ENCODE measurements around the gene RRP1B. TPM values are rescaled to one million over a fixed set of nuclear protein-coding genes. Genes with fewer than 3 reads are reported as not detected.
A peak's percentile ranks its signal among the peaks of the same experiment; 100 is the strongest.

The RRP1B gene
- total RNA-seq, 1 experiment from 2014 or later: 26.3 TPM

- Histone ChIP-seq H3K4me1 (replicated peaks; ENCODE audit: insufficient read depth) (no peaks in the 10 kb centered on the region), H3F3A (ENCODE audit: insufficient read depth, low read depth) (no peaks in the 10 kb centered on the region), H3K27me3 (ENCODE audit: insufficient read depth, low read depth) (no peaks in the 10 kb centered on the region), H3K79me2 (ENCODE audit: low read depth) (no peaks in the 10 kb centered on the region), H3K9me3 (ENCODE audit: insufficient read depth, low read depth) (no peaks in the 10 kb centered on the region), H3K4me3 (no peak overlapping the region), H3K36me3 (ENCODE audit: low read depth) (peaks cover 5% of the 10 kb centered on the region; the same call in 1 of the 2 replicates), H3K4me2 (no peak overlapping the region), H4K20me1 (ENCODE audit: insufficient read depth) (no peaks in the 10 kb centered on the region), H2AFZ (no peak overlapping the region), H3K27ac (no peak overlapping the region), H3K9me2 (ENCODE audit: insufficient read depth) (no peaks in the 10 kb centered on the region)
- ChIA-PET CTCF (no interaction called here), POLR2A (ENCODE audit: unreplicated experiment) (no interaction called here)
- no TSS peak for BruUV-seq (replicated peaks)
- intact Hi-C loops (cut with micrococcal nuclease; ENCODE audit: unreplicated experiment): no loop called here
- no peak for TF ChIP-seq CTCF (conservative IDR thresholded peaks at IDR 0.05)
- no peak for TF ChIP-seq EZH2 (IDR thresholded peaks at IDR 0.05; ENCODE audit: low read depth)
- no peak for DNase-seq
Measured at GRCh38 chr21:43684424-43684823, 25.1 kb downstream of the RRP1B start.

- ChIA-PET POLR2A (ENCODE audit: unreplicated experiment) (no interaction called here), CTCF (no interaction called here)
- BruUV-seq (replicated peaks): no TSS peak
Measured at GRCh38 chr21:43686811-43687565, 27.6 kb downstream of the RRP1B start.

GRCh38 chr21:43687566-43688399, 28.4 kb downstream of the RRP1B start:
- no peak overlapping the region for H3K4me2 ChIP-seq
- no peak overlapping the region for H3K27ac ChIP-seq
- H4K20me1 ChIP-seq (ENCODE audit: insufficient read depth): no peaks in the 10 kb centered on the region
- H3F3A ChIP-seq (ENCODE audit: insufficient read depth, low read depth): no peaks in the 10 kb centered on the region
- CTCF ChIA-PET: no interaction called here
- no peaks in the 10 kb centered on the region for H3K4me1 ChIP-seq (replicated peaks; ENCODE audit: insufficient read depth)
- no peaks in the 10 kb centered on the region for H3K9me3 ChIP-seq (ENCODE audit: insufficient read depth, low read depth)
- H3K79me2 ChIP-seq (ENCODE audit: low read depth): no peaks in the 10 kb centered on the region
- H2AFZ ChIP-seq: no peak overlapping the region
- TF ChIP-seq CTCF (conservative IDR thresholded peaks at IDR 0.05) (no peak), EZH2 (IDR thresholded peaks at IDR 0.05; ENCODE audit: low read depth) (no peak)
- no peak overlapping the region for H3K4me3 ChIP-seq
- intact Hi-C loops (cut with micrococcal nuclease; ENCODE audit: unreplicated experiment): no loop called here
- POLR2A ChIA-PET (ENCODE audit: unreplicated experiment): no interaction called here
- H3K27me3 ChIP-seq (ENCODE audit: insufficient read depth, low read depth): no peaks in the 10 kb centered on the region
- H3K36me3 ChIP-seq (ENCODE audit: low read depth): peaks cover 5% of the 10 kb centered on the region; the same call in 1 of the 2 replicates
- DNase-seq: no peak
- BruUV-seq (replicated peaks): TSS peak; percentile 37
- no peaks in the 10 kb centered on the region for H3K9me2 ChIP-seq (ENCODE audit: insufficient read depth)

More at GRCh38 chr21:43686811-43687565, 27.6 kb downstream of the RRP1B start:
- Histone ChIP-seq H3K79me2 (ENCODE audit: low read depth) (no peaks in the 10 kb centered on the region), H2AFZ (no peak overlapping the region), H3K27ac (no peak overlapping the region), H3K9me2 (ENCODE audit: insufficient read depth) (no peaks in the 10 kb centered on the region), H3K9me3 (ENCODE audit: insufficient read depth, low read depth) (no peaks in the 10 kb centered on the region), H3K36me3 (ENCODE audit: low read depth) (peaks cover 5% of the 10 kb centered on the region; the same call in 1 of the 2 replicates), H3K4me1 (replicated peaks; ENCODE audit: insufficient read depth) (no peaks in the 10 kb centered on the region), H3K4me3 (no peak overlapping the region), H4K20me1 (ENCODE audit: insufficient read depth) (no peaks in the 10 kb centered on the region), H3K27me3 (ENCODE audit: insufficient read depth, low read depth) (no peaks in the 10 kb centered on the region), H3F3A (ENCODE audit: insufficient read depth, low read depth) (no peaks in the 10 kb centered on the region), H3K4me2 (no peak overlapping the region)
- DNase-seq: no peak
- intact Hi-C loops (cut with micrococcal nuclease; ENCODE audit: unreplicated experiment): no loop called here
- no peak for TF ChIP-seq EZH2 (IDR thresholded peaks at IDR 0.05; ENCODE audit: low read depth)
